SK-N-SH (cell line): Measurements from ENCODE around the gene SLC25A29. TPM values are rescaled to one million over a fixed set of nuclear protein-coding genes. Genes with fewer than 3 reads are reported as not detected.

ENCODE experiments used
- CTCF ChIA-PET: fragments of 300-600, 350-600 bp; formaldehyde crosslinking; extraction: SDS; loops from one replicate; lab custom pipeline; 2021; lab: Yijun Ruan, JAX
- POLR2A ChIA-PET: fragments of 350-600 bp; sonication (Branson Sonifier 250); formaldehyde crosslinking; extraction: SDS; loops from one replicate; lab custom pipeline; 2020; ENCODE audit warnings: antibody characterized with exemption, inconsistent platforms; lab: Yijun Ruan, JAX
- DNase-seq: peaks from one replicate; pipeline ENCODE4 v3.0.0; 2012
- H2AFZ ChIP-seq: fragments of 200-600 bp; sonication (generic); 2 replicates; pipeline ENCODE4 v1.8.1; 2016; ENCODE audit warnings: antibody characterized with exemption, mild to moderate bottlenecking, low read depth
- H3F3A ChIP-seq: fragments of 200-600 bp; sonication (generic); replicated peaks from 2 replicates; pipeline ENCODE3; 2016; ENCODE audit warnings: antibody characterized with exemption, mild to moderate bottlenecking; ENCODE audit not compliant: insufficient read depth
- H3K27ac ChIP-seq, 2 experiments: fragments of 200-500 bp in 1 of 2; fragments of 200-600 bp in 1 of 2; sonication (Bioruptor generic) in 1 of 2; sonication (generic), shearing (Covaris generic) in 1 of 2; 2 replicates each; pipeline versions ENCODE4 v1.5.1 to v1.6.1; 2014 to 2016; ENCODE audit warnings: low read depth in 2 of 2, inconsistent platforms in 1 of 2, low read length in 1 of 2, mild to moderate bottlenecking in 1 of 2, mixed read lengths in 1 of 2
- H3K27me3 ChIP-seq: fragments of 200-600 bp; sonication (generic), shearing (Covaris generic); 2 replicates; pipeline ENCODE4 v1.6.1; 2016; ENCODE audit warnings: mixed run types; ENCODE audit not compliant: insufficient read depth
- H3K36me3 ChIP-seq, 2 experiments: fragments of 200-500 bp in 1 of 2; fragments of 200-600 bp in 1 of 2; sonication (Bioruptor generic) in 1 of 2; sonication (generic) in 1 of 2; replicated peaks in 1 of 2; 2 replicates each; pipeline versions ENCODE3 to v1.5.1; 2014 to 2016; ENCODE audit warnings: low read length in 1 of 2, mild to moderate bottlenecking in 1 of 2; ENCODE audit not compliant: insufficient read depth in 2 of 2, control insufficient read depth in 1 of 2
- H3K4me1 ChIP-seq, 2 experiments: fragments of 200-500 bp in 1 of 2; fragments of 200-600 bp in 1 of 2; sonication (Bioruptor generic) in 1 of 2; sonication (generic), shearing (Covaris generic) in 1 of 2; 2 replicates each; pipeline versions ENCODE4 v1.5.1 to v1.6.1; 2014 to 2016; ENCODE audit warnings: low read depth in 1 of 2, low read length in 1 of 2, mixed run types in 1 of 2; ENCODE audit not compliant: insufficient read depth in 2 of 2, control insufficient read depth in 1 of 2
- H3K4me2 ChIP-seq: fragments of 200-600 bp; sonication (generic), shearing (Covaris generic); 2 replicates; pipeline ENCODE4 v1.6.1; 2017; ENCODE audit warnings: mixed run types
- H3K4me3 ChIP-seq, 2 experiments: fragments of 200-500 bp in 1 of 2; fragments of 200-600 bp in 1 of 2; sonication (Bioruptor generic) in 1 of 2; sonication (generic), shearing (Covaris generic) in 1 of 2; 2 replicates each; pipeline versions ENCODE4 v1.5.1 to v1.8.1; 2014 to 2016; ENCODE audit warnings: low read depth in 2 of 2, inconsistent platforms in 1 of 2, low read length in 1 of 2, mild to moderate bottlenecking in 1 of 2, mixed read lengths in 1 of 2, moderate library complexity in 1 of 2
- H3K79me2 ChIP-seq: fragments of 200-600 bp; sonication (generic); 2 replicates; pipeline ENCODE4 v1.8.1; 2017; ENCODE audit warnings: mild to moderate bottlenecking; ENCODE audit not compliant: insufficient read depth
- H3K9ac ChIP-seq: fragments of 200-600 bp; sonication (generic); 2 replicates; pipeline ENCODE4 v1.6.1; 2017; ENCODE audit warnings: mixed run types
- H3K9me2 ChIP-seq: fragments of 200-600 bp; sonication (generic); 2 replicates; pipeline ENCODE4 v1.6.1; 2017; ENCODE audit warnings: mixed run types
- H3K9me3 ChIP-seq: fragments of 200-600 bp; sonication (generic); 2 replicates; pipeline ENCODE4 v1.6.1; 2017; ENCODE audit warnings: mixed run types, mild to moderate bottlenecking, moderate library complexity
- H4K20me1 ChIP-seq: fragments of 200-600 bp; sonication (generic); 2 replicates; pipeline ENCODE4 v1.6.1; 2017; ENCODE audit warnings: mild to moderate bottlenecking, mixed run types; ENCODE audit not compliant: insufficient read depth
- CHD2 ChIP-seq: fragments of 150-350 bp; IDR thresholded peaks from 2 replicates; pipeline ENCODE4 v1.6.1; 2018; ENCODE audit warnings: low read length; ENCODE audit not compliant: partially characterized antibody
- CTCF ChIP-seq: fragments of 200-600 bp; sonication (generic); IDR thresholded peaks from 2 replicates; pipeline ENCODE4 v1.6.1; 2017; ENCODE audit warnings: antibody characterized with exemption, mild to moderate bottlenecking, moderate library complexity
- FOSL2 ChIP-seq: IDR thresholded peaks from 2 replicates; pipeline ENCODE4 v1.4.0; 2012; ENCODE audit warnings: low read depth, mild to moderate bottlenecking, moderate library complexity, borderline replicate concordance
- GABPA ChIP-seq: IDR thresholded peaks from 2 replicates; pipeline ENCODE4 v1.4.0; 2012; ENCODE audit warnings: low read depth, mild to moderate bottlenecking
- JUND ChIP-seq: IDR thresholded peaks from 2 replicates; pipeline ENCODE4 v1.4.0; 2012
- MAX ChIP-seq: IDR thresholded peaks from 2 replicates; pipeline ENCODE4 v1.4.0; 2012; ENCODE audit warnings: low read depth
- NRF1 ChIP-seq: IDR thresholded peaks from 2 replicates; pipeline ENCODE4 v1.6.1; 2012; ENCODE audit warnings: low read depth, mild to moderate bottlenecking, low read length
- PBX3 ChIP-seq: IDR thresholded peaks from 2 replicates; pipeline ENCODE4; 2012
- RAD21 ChIP-seq: IDR thresholded peaks from 2 replicates; pipeline ENCODE4 v1.6.1; 2012; ENCODE audit warnings: mild to moderate bottlenecking, low read length
- RCOR1 ChIP-seq: fragments of 150-350 bp; IDR thresholded peaks from 2 replicates; pipeline ENCODE4 v1.6.1; 2017; ENCODE audit warnings: antibody characterized with exemption, low read length
- RFX5 ChIP-seq: IDR thresholded peaks from 2 replicates; pipeline ENCODE4 v1.6.1; 2012; ENCODE audit warnings: mild to moderate bottlenecking, improper control_type of control experiment, low read length
- RXRA ChIP-seq: IDR thresholded peaks from 2 replicates; pipeline ENCODE4 v1.4.0; 2012; ENCODE audit warnings: low read depth, mild to moderate bottlenecking, borderline replicate concordance
- TCF12 ChIP-seq: IDR thresholded peaks from 2 replicates; pipeline ENCODE4 v1.4.0; 2012
- USF2 ChIP-seq: fragments of 150-350 bp; IDR thresholded peaks from 2 replicates; pipeline ENCODE4 v1.6.1; 2017; ENCODE audit warnings: antibody characterized with exemption, low read length, low read depth, borderline replicate concordance
- YY1 ChIP-seq: IDR thresholded peaks from 2 replicates; pipeline ENCODE4 v1.4.0; 2012; ENCODE audit warnings: low read depth, mild to moderate bottlenecking
- ZBTB33 ChIP-seq: IDR thresholded peaks from 2 replicates; pipeline ENCODE4 v1.4.0; 2012; ENCODE audit warnings: low read depth, borderline replicate concordance
- WGBS: methylation state at CpG from one replicate; pipeline ENCODE4 v1.1.6; 2017; ENCODE audit warnings: low lambda C conversion rate; 5-methylcytosine and 5-hydroxymethylcytosine counted together
- polyA plus RNA-seq, 3 experiments: library from polyadenylated mRNA; depleted of rRNA; stranded (reverse); fragments of >200 nt; gene quantifications; 2 replicates each; pipeline ENCODE4 v1.2.3, GENCODE V29; 2012

The SLC25A29 gene
- polyA plus RNA-seq, 1 of the 3 experiments (the other 2 are of a cell fraction) = 66.9 TPM

GRCh38 chr14:100333311-100333710 lies 27.1 kb upstream of the SLC25A29 start:
- no peak overlapping the region for H3K27ac ChIP-seq

GRCh38 chr14:100332797-100333196 lies 26.6 kb upstream of the SLC25A29 start:
- no peak overlapping the region for H2AFZ ChIP-seq
- peaks cover 6 to 18% of the 10 kb centered on the region in 2 experiments for H3K36me3 ChIP-seq
- no peaks in the 10 kb centered on the region for H3K27me3 ChIP-seq
- H3K9ac ChIP-seq = no peak overlapping the region
- H3K27ac ChIP-seq = no peak overlapping the region
- 85% methylated on average over 7 of the region's 8 CpGs for WGBS
- no peaks in the 10 kb centered on the region for H3K79me2 ChIP-seq
- CTCF ChIA-PET = interaction anchor here (1.1 kb wide), 1 partner anchor 13 kb away, joined by 3 read pairs; no protein-coding TSS in a partner anchor
- H4K20me1 ChIP-seq = no peaks in the 10 kb centered on the region
- DNase-seq = no peak
- H3K9me2 ChIP-seq = no peaks in the 10 kb centered on the region
- H3F3A ChIP-seq = no peaks in the 10 kb centered on the region
- no peaks in the 10 kb centered on the region for H3K9me3 ChIP-seq
- no peak for TF ChIP-seq RXRA
- TF ChIP-seq RAD21 = no peak
- TF ChIP-seq ZBTB33 = no peak
- TF ChIP-seq CHD2 = no peak
- TF ChIP-seq CTCF = no peak
- no peak for TF ChIP-seq PBX3
- TF ChIP-seq FOSL2 = no peak
- no peak for TF ChIP-seq TCF12
- TF ChIP-seq MAX = no peak
- no peak for TF ChIP-seq NRF1
- no peak for TF ChIP-seq RFX5
- no peak for TF ChIP-seq USF2
- no peak overlapping the region for H3K4me2 ChIP-seq
- POLR2A ChIA-PET = no interaction called here
- H3K4me3 ChIP-seq = no peak overlapping the region
- no peaks in the 10 kb centered on the region; a peak in 1 of 4 replicates for H3K4me1 ChIP-seq

More at GRCh38 chr14:100333311-100333710, 27.1 kb upstream of the SLC25A29 start:
- no peaks in the 10 kb centered on the region for H3F3A ChIP-seq
- TF ChIP-seq YY1 = no peak
- TF ChIP-seq GABPA = no peak
- TF ChIP-seq RCOR1 = no peak
- no peak for TF ChIP-seq JUND
- no peaks in the 10 kb centered on the region for H3K27me3 ChIP-seq
- DNase-seq = no peak
- ChIA-PET POLR2A (no interaction called here), CTCF (no interaction called here)
- H3K9me2 ChIP-seq = no peaks in the 10 kb centered on the region
- H3K79me2 ChIP-seq = no peaks in the 10 kb centered on the region
- H3K4me1 ChIP-seq = no peaks in the 10 kb centered on the region; a peak in 1 of 4 replicates
- H3K36me3 ChIP-seq = peaks cover 6 to 18% of the 10 kb centered on the region in 2 experiments
- H3K4me2 ChIP-seq = no peak overlapping the region
- 95% methylated on average over 5 of the region's 8 CpGs for WGBS
- no peaks in the 10 kb centered on the region for H3K9me3 ChIP-seq
- no peak overlapping the region for H3K9ac ChIP-seq
- H4K20me1 ChIP-seq = no peaks in the 10 kb centered on the region
- no peak overlapping the region for H2AFZ ChIP-seq
- H3K4me3 ChIP-seq = no peak overlapping the region
